ENCODE results near the gene MAB21L4.

The MAB21L4 gene

DNA sequence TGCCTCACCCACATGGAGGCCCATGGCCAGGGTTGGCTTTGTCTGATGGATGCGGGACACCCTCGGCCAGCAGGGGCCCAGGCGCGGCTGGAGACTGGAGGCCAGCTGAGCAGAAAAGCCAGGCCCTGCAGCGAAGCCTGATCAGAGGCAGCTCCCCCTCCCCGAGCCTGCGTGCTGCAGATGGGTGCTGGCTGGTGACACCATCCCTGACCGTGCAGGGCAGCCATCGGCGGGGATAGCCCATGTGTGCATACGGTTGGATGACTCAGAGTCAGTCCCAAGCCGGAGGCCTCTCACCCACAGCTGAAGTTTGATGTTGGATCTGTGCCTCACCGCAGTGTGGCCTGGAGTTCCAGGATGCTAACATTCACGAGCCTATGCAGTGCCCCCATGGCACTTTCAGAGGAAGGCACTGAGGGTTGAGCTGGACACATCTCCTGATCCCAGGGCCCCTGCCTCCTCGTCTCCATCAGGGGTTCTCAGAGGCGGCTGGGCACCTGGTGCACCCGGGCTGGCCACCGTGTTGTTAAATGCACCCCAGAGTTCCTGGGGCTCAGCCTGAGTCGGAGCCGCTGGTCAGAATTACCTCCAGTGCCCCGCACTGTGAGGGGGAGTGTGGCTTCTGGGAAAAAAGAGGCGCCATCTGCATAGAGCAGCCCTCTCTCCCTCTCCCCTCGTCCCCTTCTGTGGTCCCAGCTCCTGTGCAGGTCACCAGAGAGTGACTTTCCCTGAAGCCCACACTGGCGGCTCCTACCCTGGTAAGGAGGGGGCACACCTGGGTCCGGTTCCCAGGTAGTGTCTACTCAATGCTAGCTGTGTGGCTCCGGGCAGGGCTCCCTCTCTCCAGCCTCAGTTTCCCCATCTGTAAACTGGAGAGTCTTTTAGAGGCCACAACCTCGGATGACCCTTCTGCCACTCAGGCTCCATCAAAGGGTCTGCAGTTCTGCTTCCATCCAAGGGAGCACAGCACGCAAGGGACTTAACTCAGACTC is 56.5 kb downstream of the MAB21L4 start:
- no peaks in the 10 kb centered on the region for H3K36me3 ChIP-seq
- TF ChIP-seq, protein P1, sequence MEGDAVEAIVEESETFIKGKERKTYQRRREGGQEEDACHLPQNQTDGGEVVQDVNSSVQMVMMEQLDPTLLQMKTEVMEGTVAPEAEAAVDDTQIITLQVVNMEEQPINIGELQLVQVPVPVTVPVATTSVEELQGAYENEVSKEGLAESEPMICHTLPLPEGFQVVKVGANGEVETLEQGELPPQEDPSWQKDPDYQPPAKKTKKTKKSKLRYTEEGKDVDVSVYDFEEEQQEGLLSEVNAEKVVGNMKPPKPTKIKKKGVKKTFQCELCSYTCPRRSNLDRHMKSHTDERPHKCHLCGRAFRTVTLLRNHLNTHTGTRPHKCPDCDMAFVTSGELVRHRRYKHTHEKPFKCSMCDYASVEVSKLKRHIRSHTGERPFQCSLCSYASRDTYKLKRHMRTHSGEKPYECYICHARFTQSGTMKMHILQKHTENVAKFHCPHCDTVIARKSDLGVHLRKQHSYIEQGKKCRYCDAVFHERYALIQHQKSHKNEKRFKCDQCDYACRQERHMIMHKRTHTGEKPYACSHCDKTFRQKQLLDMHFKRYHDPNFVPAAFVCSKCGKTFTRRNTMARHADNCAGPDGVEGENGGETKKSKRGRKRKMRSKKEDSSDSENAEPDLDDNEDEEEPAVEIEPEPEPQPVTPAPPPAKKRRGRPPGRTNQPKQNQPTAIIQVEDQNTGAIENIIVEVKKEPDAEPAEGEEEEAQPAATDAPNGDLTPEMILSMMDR (IDR thresholded peaks at IDR 0.05; ENCODE audit: low read depth, low read length): no peak
- no peak for DNase-seq
- H3K9me3 ChIP-seq (ENCODE audit: severe bottlenecking): no peaks in the 10 kb centered on the region
- H3K27ac ChIP-seq: no peak overlapping the region
- no peak overlapping the region for H3K4me3 ChIP-seq (ENCODE audit: low read depth, low read length)
- no peaks in the 10 kb centered on the region for H3K27me3 ChIP-seq (ENCODE audit: insufficient read depth, low read depth, severe bottlenecking)

DNA sequence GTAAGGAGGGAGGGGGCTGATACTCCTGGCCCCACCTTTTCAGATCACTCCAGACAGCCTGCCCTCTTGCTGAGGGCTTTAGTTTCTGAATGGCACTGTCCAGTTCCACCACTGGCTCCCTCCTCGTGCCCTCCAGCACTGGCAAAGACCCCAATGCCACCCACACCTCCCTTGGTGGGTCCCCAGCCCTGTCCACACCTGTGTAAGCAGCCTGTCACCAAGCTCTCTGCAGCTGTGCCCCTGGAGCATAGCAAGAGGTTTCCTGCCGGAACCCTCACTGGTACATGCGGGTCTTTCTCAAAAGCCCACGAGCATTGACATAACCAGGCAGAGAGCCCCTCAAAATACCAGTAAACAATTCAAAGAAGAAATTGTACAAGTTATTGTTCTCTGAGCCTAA is 58.3 kb downstream of the MAB21L4 start:
- DNase-seq: no peak
- Histone ChIP-seq H3K36me3 (no peaks in the 10 kb centered on the region), H3K27ac (no peak overlapping the region), H3K9me3 (ENCODE audit: severe bottlenecking) (no peaks in the 10 kb centered on the region), H3K27me3 (ENCODE audit: insufficient read depth, low read depth, severe bottlenecking) (no peaks in the 10 kb centered on the region), H3K4me3 (ENCODE audit: low read depth, low read length) (no peak overlapping the region)
- TF ChIP-seq, protein P1 (IDR thresholded peaks at IDR 0.05; ENCODE audit: low read depth, low read length): no peak

DNA sequence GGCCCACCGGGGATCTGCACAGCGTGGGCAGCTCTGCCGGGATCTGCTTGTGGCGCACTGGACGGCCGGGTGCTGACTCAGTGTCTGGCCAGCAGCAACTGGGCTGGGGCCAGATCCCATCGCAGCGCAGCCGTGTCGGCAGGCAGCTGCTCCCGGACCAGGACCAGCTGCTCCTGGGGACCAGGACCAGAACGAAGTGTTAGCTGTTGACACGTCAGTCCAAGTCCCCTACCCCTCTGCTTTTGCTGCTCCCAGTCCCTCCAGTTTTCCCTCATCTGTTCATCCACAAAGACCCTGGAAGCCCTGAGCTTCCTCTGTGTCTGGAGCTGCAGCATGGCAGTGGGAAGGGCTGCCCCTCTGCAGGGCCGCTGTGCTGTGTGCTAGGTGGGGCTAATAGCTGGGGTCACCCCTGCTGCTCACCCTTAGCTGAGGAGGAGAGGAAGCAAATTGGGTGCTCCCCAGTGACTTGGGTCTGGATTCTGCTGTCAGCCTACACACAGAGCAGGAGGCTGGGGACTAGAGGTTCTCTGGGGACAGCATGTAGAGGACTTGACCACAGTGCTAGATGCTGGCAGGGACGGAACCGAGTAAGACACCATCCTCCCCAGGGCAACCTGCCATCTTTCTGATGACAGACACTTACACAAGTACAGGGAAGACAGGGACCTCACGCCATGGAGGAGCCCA is 59.0 kb downstream of the MAB21L4 start:
- Histone ChIP-seq H3K27me3 (ENCODE audit: insufficient read depth, low read depth, severe bottlenecking) (no peaks in the 10 kb centered on the region), H3K27ac (no peak overlapping the region), H3K9me3 (ENCODE audit: severe bottlenecking) (no peaks in the 10 kb centered on the region), H3K36me3 (no peaks in the 10 kb centered on the region), H3K4me3 (ENCODE audit: low read depth, low read length) (no peak overlapping the region)
- DNase-seq: no peak
- TF ChIP-seq, protein P1 (IDR thresholded peaks at IDR 0.05; ENCODE audit: low read depth, low read length): no peak

All from WERI-Rb-1 (cell line).